Breast epithelium (tissue), 4 donors: ENCODE results near the gene SPATC1L. TPM values are rescaled to one million over a fixed set of nuclear protein-coding genes. Genes with fewer than 3 reads are reported as not detected.
"Not testable (repeated sequence)": the region's sequence is repeated elsewhere in the genome, so short reads cannot be mapped to it uniquely, and the experiment has no call there.

Experiments used
- DNase-seq, 2 donors: peaks; one replicate each; pipeline ENCODE4 v3.0.0-alpha.2; 2019; ENCODE audit warnings: low spot score in 2 of 2
- H3K27ac ChIP-seq, 2 donors: fragments of 200-600 bp; sonication (generic) in 1 of 2; one replicate each; pipeline ENCODE4 v1.5.1; 2016 to 2019; ENCODE audit warnings: mild to moderate bottlenecking in 1 of 2
- H3K27me3 ChIP-seq, 2 donors: fragments of 200-600 bp; sonication (generic) in 1 of 2; one replicate each; pipeline versions ENCODE4 v1.5.1 to v1.6.0; 2017 to 2019; ENCODE audit warnings: control low read depth in 1 of 2, mild to moderate bottlenecking in 1 of 2
- H3K36me3 ChIP-seq: fragments of 200-600 bp; one replicate; pipeline ENCODE4 v1.5.1; 2019
- H3K4me1 ChIP-seq, 2 donors: fragments of 200-600 bp; sonication (generic); one replicate each; pipeline ENCODE4 v1.5.1; 2016 to 2019; ENCODE audit warnings: control low read depth in 1 of 2
- H3K4me3 ChIP-seq, 3 donors: fragments of 200-600 bp; sonication (generic); 1 replicate in 2 of 3; 2 replicates in 1 of 3; pipeline ENCODE4 v1.5.1; 2016 to 2019; ENCODE audit warnings: mild to moderate bottlenecking in 3 of 3, moderate library complexity in 2 of 3
- H3K9me3 ChIP-seq, 2 donors: fragments of 200-600 bp; sonication (generic) in 1 of 2; one replicate each; pipeline ENCODE4 v1.5.1; 2016 to 2019; ENCODE audit warnings: control low read depth in 1 of 2
- CTCF ChIP-seq, 3 donors: fragments of 450-650 bp; IDR thresholded peaks; one replicate each; pipeline ENCODE4 v1.5.1; 2016 to 2017; ENCODE audit warnings: antibody characterized with exemption in 3 of 3, mild to moderate bottlenecking in 3 of 3, moderate library complexity in 3 of 3
- POLR2A ChIP-seq: fragments of 450-650 bp; IDR thresholded peaks from one replicate; pipeline ENCODE4 v1.6.1; 2016; ENCODE audit warnings: antibody characterized with exemption, mild to moderate bottlenecking, moderate library complexity
- POLR2AphosphoS5 ChIP-seq, 3 donors: sonication (generic); formaldehyde crosslinking; IDR thresholded peaks; one replicate each; pipeline ENCODE4 v1.6.1; 2017; ENCODE audit warnings: antibody characterized with exemption in 3 of 3
- intact Hi-C: fragments of 100-400 bp; cut with DNase I; formaldehyde crosslinking; loops from one replicate; pipeline ENCODE4 v1.15.1; 2023; ENCODE audit warnings: low total_unique reads
- total RNA-seq, 3 donors: library from RNA; depleted of rRNA; stranded (reverse); fragments of >200 nt; gene quantifications; one replicate each; pipeline ENCODE4 v1.1.0, GENCODE V29; 2016

SPATC1L gene
- total RNA-seq, 3 donors from 2014 or later = 1.6 to 7.0 (median 6.2) TPM

GRCh38 chr21:46173573-46173972, 10.7 kb downstream of the SPATC1L start:
- intact Hi-C loops = no loop called here
- Histone ChIP-seq H3K27ac (no peak overlapping the region), H3K27me3 (no peaks in the 10 kb centered on the region), H3K4me3 (no peak overlapping the region), H3K36me3 (no peaks in the 10 kb centered on the region), H3K9me3 (peaks cover 0 to 5% of the 10 kb centered on the region in 2 donors), H3K4me1 (no peaks in the 10 kb centered on the region)
- TF ChIP-seq CTCF (IDR thresholded peaks at IDR 0.05) = no peak
- no peak for TF ChIP-seq POLR2A
- no peak for TF ChIP-seq POLR2AphosphoS5 (IDR thresholded peaks at IDR 0.05)
- no peak for DNase-seq

- Histone ChIP-seq H3K9me3 (peaks cover 0 to 5% of the 10 kb centered on the region in 2 donors), H3K27me3 (no peaks in the 10 kb centered on the region), H3K4me3 (no peak overlapping the region), H3K4me1 (no peaks in the 10 kb centered on the region), H3K36me3 (no peaks in the 10 kb centered on the region), H3K27ac (no peak overlapping the region)
- intact Hi-C loops = no loop called here
- TF ChIP-seq POLR2AphosphoS5 (IDR thresholded peaks at IDR 0.05) (no peak), POLR2A (no peak), CTCF (IDR thresholded peaks at IDR 0.05) (no peak)
- DNase-seq = no peak
Measured at GRCh38 chr21:46172863-46173528, 11.3 kb downstream of the SPATC1L start.

- H3K9me3 ChIP-seq = peaks cover 0 to 5% of the 10 kb centered on the region in 2 donors
- intact Hi-C loops = no loop called here
- no peak overlapping the region for H3K4me3 ChIP-seq
- no peak for DNase-seq
- TF ChIP-seq POLR2AphosphoS5 (IDR thresholded peaks at IDR 0.05) (no peak), POLR2A (no peak), CTCF (IDR thresholded peaks at IDR 0.05) (no peak)
- no peaks in the 10 kb centered on the region for H3K27me3 ChIP-seq
- H3K4me1 ChIP-seq = no peaks in the 10 kb centered on the region
- no peak overlapping the region for H3K27ac ChIP-seq
- H3K36me3 ChIP-seq = no peaks in the 10 kb centered on the region
Measured at GRCh38 chr21:46171996-46172862, 12.0 kb downstream of the SPATC1L start.

GRCh38 chr21:46171585-46171984, 12.7 kb downstream of the SPATC1L start:
- DNase-seq = no peak

GRCh38 chr21:46170436-46171193, 13.6 kb downstream of the SPATC1L start:
- H3K36me3 ChIP-seq, H3K27ac ChIP-seq, H3K9me3 ChIP-seq, DNase-seq, H3K4me1 ChIP-seq, H3K4me3 ChIP-seq, H3K27me3 ChIP-seq, intact Hi-C loops: not testable (repeated sequence)

More at GRCh38 chr21:46171585-46171984, 12.7 kb downstream of the SPATC1L start:
- Histone ChIP-seq H3K4me3 (no peak overlapping the region), H3K36me3 (no peaks in the 10 kb centered on the region), H3K27ac (no peak overlapping the region), H3K27me3 (no peaks in the 10 kb centered on the region), H3K9me3 (peaks cover 0 to 2% of the 10 kb centered on the region in 2 donors), H3K4me1 (no peaks in the 10 kb centered on the region)
- intact Hi-C loops = no loop called here
- no peak for TF ChIP-seq CTCF (IDR thresholded peaks at IDR 0.05)
- TF ChIP-seq POLR2AphosphoS5 (IDR thresholded peaks at IDR 0.05) = no peak
- TF ChIP-seq POLR2A = no peak
